Measurements from ENCODE around the gene TRA2A.

The TRA2A gene

GRCh38 chr7:23469961-23470250 is 61.9 kb downstream of the TRA2A start:
- DNase-seq: no peak

- peak in 1 of 14 donors; percentile 5 for DNase-seq
These were observed 62.4 kb downstream of the TRA2A start for GRCh38 chr7:23469150-23469960.

GRCh38 chr7:23468526-23469149 is 63.1 kb downstream of the TRA2A start:
- DNase-seq: no peak

- DNase-seq: peak in 1 of 14 donors; percentile 5
These were observed 63.8 kb downstream of the TRA2A start for GRCh38 chr7:23467806-23468525.

- no peak for DNase-seq
These were observed 64.4 kb downstream of the TRA2A start for GRCh38 chr7:23467291-23467805.

GRCh38 chr7:23462846-23463245 is 68.9 kb downstream of the TRA2A start:
- DNase-seq: peak in 2 of 14 donors; percentile 12 to 14

GRCh38 chr7:23458044-23458443 is 73.7 kb downstream of the TRA2A start:
- DNase-seq: no peak

- DNase-seq: no peak
These were observed 75.7 kb downstream of the TRA2A start for GRCh38 chr7:23456093-23456492.

GRCh38 chr7:23454881-23455526 is 76.8 kb downstream of the TRA2A start:
- DNase-seq: no peak

Data from C1 segment of cervical spinal cord (tissue), 14 donors.